Loucy (cell line): ENCODE measurements around the gene COLEC11.

Experiments used
- CTCF ChIP-seq: fragments of 200-600 bp; sonication (generic); conservative IDR thresholded peaks from 2 replicates; pipeline ENCODE4 v1.5.1; 2014; ENCODE audit warnings: mild to moderate bottlenecking, antibody characterized with exemption, low read length
- EZH2phosphoT487 ChIP-seq: fragments of 200-600 bp; IDR thresholded peaks from 2 replicates; pipeline ENCODE4 v1.6.1; 2018; ENCODE audit warnings: antibody characterized with exemption, mild to moderate bottlenecking, moderate library complexity, borderline replicate concordance

- TF ChIP-seq CTCF (no peak), EZH2phosphoT487 (no peak)
These were observed 64.8 kb downstream of the COLEC11 start for GRCh38 chr2:3659447-3660432.
